Measurements from ENCODE around the gene UBALD2.

UBALD2 gene

DNA sequence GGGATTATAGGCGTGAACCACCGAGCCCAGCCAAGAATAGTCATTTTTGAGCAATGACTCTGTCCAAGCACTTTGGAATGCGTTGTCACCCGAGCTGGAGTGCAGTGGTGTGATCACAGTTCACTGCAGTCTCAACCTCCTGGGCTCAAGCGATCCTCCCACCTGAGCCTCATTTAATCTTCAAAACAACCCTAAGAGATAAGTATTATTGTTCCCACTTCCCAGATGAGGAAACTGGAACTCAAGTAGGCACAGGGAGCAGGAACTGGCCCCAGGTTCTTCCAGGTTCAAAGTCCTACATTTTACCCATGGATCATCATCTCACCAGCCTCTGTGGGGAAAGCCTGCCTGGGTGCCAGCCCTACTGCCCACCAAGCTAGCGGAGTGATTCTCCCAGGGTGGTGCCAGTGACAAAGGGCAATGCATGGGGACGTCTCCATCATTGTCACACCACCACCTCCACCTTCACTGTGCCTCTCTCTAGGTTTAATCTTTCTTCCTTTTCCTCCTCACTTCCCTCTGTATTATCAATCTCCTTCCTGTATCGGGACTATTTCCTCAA is 13.6 kb upstream of the UBALD2 start:
- TF ChIP-seq, protein P1, sequence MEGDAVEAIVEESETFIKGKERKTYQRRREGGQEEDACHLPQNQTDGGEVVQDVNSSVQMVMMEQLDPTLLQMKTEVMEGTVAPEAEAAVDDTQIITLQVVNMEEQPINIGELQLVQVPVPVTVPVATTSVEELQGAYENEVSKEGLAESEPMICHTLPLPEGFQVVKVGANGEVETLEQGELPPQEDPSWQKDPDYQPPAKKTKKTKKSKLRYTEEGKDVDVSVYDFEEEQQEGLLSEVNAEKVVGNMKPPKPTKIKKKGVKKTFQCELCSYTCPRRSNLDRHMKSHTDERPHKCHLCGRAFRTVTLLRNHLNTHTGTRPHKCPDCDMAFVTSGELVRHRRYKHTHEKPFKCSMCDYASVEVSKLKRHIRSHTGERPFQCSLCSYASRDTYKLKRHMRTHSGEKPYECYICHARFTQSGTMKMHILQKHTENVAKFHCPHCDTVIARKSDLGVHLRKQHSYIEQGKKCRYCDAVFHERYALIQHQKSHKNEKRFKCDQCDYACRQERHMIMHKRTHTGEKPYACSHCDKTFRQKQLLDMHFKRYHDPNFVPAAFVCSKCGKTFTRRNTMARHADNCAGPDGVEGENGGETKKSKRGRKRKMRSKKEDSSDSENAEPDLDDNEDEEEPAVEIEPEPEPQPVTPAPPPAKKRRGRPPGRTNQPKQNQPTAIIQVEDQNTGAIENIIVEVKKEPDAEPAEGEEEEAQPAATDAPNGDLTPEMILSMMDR (IDR thresholded peaks at IDR 0.05): no peak

DNA sequence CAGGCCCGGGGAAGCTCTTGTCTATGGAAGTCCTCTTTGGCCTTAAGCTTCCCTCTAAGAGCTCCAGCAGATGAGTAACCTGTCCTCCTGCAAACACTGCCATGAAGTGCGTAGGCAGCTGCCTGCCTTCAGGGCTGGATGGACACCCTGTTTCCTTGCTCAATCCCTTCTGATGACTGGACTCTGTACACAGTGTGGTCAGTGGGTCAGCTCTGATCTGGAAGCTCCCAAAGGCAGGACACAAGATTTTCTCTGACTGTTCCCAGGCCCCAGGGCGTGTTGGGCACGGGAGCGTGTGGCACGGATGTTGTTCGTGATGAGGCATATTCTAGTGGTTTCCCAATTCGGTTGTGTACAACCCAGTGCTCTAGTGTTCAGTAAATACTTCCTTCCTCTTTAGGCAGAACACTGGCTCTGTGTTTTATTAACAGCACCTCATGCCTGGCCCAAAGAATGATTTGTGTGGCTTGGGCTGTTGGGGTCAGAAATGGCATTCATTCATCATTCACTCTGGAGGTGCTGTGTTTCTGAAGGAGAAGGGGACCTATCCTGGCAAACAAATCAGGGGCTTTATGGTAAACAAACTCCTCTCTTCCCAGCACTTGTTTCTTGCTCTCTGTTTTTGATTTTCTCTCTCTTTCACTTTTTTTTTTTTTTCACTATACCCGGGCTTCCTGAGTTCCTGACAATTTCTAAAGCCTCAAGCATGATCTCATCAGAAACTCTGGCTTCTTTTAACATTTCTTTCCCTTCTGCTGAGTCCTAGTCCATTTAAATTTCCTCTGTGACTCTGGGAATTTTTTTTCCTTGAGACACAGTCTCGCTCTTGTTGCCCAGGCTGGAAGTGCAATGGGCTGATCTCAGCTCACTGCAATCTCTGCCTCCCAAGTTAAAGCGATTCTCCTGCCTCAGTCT is 12.9 kb upstream of the UBALD2 start:
- TF ChIP-seq, protein P1 (IDR thresholded peaks at IDR 0.05): no peak

DNA sequence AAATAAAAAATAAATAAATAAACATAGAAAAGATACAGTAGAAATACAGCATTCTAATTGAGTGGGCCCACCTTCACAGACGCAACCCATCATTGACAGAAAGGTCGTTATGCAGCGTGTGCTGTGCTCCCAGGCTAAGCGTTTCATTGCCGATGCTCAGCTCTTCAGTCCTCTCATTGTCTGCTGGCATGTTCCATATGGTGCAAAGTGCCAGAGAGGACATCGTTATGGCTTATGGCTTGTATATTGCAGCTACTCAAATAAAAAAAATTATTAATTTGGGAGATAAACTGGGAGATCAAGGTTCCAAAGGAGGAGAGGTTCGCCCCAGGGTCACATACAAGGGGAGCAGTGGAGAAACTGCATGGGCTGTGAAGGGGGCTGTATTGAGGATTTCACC is 11.3 kb upstream of the UBALD2 start:
- TF ChIP-seq, protein P1 (IDR thresholded peaks at IDR 0.05): no peak

DNA sequence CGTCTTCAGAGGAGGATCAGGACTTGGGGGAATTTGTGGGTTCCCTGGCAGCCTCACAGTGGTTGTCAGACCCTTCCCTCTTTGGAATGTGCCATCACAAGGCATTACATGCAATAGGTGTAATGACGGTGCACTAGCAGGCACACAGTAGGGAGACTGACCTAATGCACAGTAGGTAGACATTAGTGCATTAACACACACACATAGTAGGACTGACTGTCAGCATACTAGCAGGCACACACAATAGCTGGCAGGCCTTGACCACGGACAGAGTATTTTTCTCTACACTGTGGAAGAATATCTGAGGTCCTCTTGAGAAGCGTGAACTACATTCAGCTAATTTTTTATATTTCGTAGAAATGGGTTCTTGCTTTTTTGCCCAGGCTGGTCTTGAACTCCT is 10.9 kb upstream of the UBALD2 start:
- TF ChIP-seq, protein P1 (IDR thresholded peaks at IDR 0.05): no peak

DNA sequence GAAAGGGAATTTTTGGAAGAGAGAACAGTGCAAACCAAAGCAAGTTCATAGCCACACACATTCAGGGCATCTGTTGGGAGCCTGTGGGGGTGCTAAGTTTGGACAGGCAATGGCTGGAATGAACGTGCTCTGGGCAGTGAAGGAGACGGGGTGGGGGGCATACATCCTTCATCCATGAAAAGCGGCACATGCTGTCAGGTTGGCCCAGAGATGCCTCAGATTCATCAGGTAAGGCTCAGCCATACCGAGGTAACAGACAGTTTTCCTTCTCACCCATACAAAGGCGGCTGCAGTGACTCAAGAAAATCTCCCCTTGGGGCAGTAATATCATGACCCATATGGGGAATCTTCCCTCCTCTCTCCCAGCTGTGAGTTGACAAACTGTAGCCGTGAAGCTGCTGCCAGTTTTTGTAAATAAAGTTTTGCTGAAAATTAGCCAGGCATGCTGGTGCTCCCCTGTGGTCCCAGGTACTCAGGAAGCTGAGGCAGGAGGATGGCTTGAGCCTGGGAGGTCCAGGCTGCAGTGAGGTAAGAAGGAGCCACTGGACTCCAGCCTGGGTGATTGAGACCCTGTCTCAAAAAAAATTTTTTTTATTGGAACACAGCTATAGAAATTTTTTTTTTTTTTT is 9.2 kb upstream of the UBALD2 start:
- TF ChIP-seq, protein P1 (IDR thresholded peaks at IDR 0.05): no peak

DNA sequence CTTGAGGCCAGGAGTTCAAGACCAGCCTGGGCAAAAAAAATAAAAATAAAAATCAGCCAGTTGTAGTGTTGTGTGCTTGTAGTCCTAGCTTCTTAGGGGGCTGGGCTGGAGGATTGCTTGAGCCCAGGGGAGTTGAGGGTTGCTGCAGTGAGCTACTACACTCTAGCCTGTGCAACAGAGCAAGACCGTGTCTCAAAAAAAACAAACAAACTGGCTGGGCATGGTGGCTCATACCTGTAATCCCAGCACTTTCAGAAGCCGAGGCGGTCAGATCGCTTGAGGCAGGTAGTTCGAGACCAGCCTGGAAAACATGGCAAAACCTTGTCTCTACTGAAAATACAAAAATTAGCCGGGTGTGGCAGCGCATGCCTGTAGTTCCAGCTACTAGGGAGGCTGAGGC is 4.9 kb upstream of the UBALD2 start:
- TF ChIP-seq, protein P1 (IDR thresholded peaks at IDR 0.05): no peak

DNA sequence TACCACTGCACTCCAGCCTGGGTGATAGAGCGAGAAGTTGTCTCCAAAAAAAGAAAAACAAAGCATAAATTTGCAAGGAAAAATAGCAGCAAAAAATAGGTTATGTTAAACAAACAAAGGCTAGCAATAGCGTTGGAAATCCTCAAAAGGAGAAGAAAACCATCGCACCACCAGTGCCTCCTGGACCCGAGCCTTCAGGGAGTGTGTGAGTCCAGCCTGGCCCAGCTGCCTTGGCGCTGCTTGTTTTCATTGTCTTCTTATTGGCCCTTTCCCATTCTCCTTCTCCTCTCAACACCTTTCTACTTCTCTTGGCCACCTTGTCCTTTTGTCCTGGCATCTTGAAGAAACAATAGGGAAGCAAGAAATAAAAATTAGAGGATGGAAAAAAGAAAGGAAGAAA is 4.5 kb upstream of the UBALD2 start:
- TF ChIP-seq, protein P1 (IDR thresholded peaks at IDR 0.05): no peak

All from LNCAP (cell line).